Measurements from ENCODE around the gene RRBP1.

RRBP1 gene

DNA sequence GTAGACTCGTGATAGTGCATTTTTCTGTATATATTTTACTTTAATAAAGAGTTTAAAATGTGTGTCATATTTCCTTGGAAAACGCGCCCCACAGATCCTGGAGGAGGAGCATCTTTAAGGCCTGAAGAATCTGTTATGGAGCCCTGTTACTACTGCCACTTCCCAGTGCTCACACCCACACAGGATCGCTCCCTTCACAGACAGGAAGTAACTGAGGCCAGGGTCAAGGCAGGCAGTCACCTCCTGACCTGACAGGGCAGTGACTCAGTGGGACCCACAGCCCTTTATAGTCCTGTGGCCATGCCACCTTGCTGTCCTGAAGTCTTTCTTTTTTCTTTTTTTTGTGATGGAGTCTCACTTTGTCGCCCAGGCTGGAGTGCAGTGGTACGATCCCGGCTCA lies 9.0 kb downstream of the RRBP1 start:
- Histone ChIP-seq H3K27ac (replicated peaks) (no peak overlapping the region), H3K4me3 (replicated peaks; ENCODE audit: insufficient read depth, low read length) (no peak overlapping the region), H3K27me3 (ENCODE audit: insufficient read depth, poor library complexity, severe bottlenecking) (no peaks in the 10 kb centered on the region)
- DNase-seq (ENCODE audit: low read depth in 1 of 2, low spot score in 1 of 2): no peak
- TF ChIP-seq CTCF (IDR thresholded peaks at IDR 0.05; ENCODE audit: insufficient read depth, low read length): no peak
- TF ChIP-seq, protein P1, sequence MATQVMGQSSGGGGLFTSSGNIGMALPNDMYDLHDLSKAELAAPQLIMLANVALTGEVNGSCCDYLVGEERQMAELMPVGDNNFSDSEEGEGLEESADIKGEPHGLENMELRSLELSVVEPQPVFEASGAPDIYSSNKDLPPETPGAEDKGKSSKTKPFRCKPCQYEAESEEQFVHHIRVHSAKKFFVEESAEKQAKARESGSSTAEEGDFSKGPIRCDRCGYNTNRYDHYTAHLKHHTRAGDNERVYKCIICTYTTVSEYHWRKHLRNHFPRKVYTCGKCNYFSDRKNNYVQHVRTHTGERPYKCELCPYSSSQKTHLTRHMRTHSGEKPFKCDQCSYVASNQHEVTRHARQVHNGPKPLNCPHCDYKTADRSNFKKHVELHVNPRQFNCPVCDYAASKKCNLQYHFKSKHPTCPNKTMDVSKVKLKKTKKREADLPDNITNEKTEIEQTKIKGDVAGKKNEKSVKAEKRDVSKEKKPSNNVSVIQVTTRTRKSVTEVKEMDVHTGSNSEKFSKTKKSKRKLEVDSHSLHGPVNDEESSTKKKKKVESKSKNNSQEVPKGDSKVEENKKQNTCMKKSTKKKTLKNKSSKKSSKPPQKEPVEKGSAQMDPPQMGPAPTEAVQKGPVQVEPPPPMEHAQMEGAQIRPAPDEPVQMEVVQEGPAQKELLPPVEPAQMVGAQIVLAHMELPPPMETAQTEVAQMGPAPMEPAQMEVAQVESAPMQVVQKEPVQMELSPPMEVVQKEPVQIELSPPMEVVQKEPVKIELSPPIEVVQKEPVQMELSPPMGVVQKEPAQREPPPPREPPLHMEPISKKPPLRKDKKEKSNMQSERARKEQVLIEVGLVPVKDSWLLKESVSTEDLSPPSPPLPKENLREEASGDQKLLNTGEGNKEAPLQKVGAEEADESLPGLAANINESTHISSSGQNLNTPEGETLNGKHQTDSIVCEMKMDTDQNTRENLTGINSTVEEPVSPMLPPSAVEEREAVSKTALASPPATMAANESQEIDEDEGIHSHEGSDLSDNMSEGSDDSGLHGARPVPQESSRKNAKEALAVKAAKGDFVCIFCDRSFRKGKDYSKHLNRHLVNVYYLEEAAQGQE (IDR thresholded peaks at IDR 0.05; ENCODE audit: insufficient replicate concordance, low read depth): no peak
- no peak for TF ChIP-seq SPI1 (IDR thresholded peaks at IDR 0.05; ENCODE audit: borderline replicate concordance, low read depth)
- no peak for TF ChIP-seq POLR2AphosphoS5 (IDR thresholded peaks at IDR 0.05; ENCODE audit: low read depth)
- TF ChIP-seq GABPA (IDR thresholded peaks at IDR 0.05; ENCODE audit: low read depth): no peak

- Histone ChIP-seq H3K4me3 (replicated peaks; ENCODE audit: insufficient read depth, low read length) (no peak overlapping the region), H3K27me3 (ENCODE audit: insufficient read depth, poor library complexity, severe bottlenecking) (no peaks in the 10 kb centered on the region), H3K27ac (replicated peaks) (peak overlapping the region; percentile 44)
- TF ChIP-seq SPI1 (IDR thresholded peaks at IDR 0.05; ENCODE audit: borderline replicate concordance, low read depth) (no peak), POLR2AphosphoS5 (IDR thresholded peaks at IDR 0.05; ENCODE audit: low read depth) (no peak), CTCF (IDR thresholded peaks at IDR 0.05; ENCODE audit: insufficient read depth, low read length) (no peak)
- TF ChIP-seq, protein P1 (IDR thresholded peaks at IDR 0.05; ENCODE audit: insufficient replicate concordance, low read depth): no peak
- no peak for DNase-seq (ENCODE audit: low read depth in 1 of 2, low spot score in 1 of 2)
Measured at GRCh38 chr20:17671565-17671964, 10.5 kb downstream of the RRBP1 start.

DNA sequence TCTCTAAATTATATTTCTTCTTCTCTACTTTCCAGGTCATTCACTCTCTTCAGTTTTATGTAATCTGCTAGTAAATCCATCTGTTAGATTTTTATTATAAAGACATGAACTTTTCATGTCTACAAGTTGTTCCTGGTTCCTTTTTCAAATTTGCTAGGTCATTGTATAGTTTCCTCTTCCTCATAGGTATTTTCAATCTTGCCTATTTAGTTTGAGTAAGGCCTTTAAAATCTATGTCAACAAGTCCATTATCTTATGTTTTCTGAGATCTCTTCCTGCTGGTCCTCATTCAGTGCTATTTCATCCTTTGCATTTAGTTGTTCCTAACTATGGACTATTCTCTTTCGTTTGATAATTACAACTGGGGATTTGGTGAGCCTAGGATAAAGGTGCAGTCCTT lies 11.0 kb downstream of the RRBP1 start:
- Histone ChIP-seq H3K27me3 (ENCODE audit: insufficient read depth, poor library complexity, severe bottlenecking) (no peaks in the 10 kb centered on the region), H3K4me3 (replicated peaks; ENCODE audit: insufficient read depth, low read length) (no peak overlapping the region), H3K27ac (replicated peaks) (peak overlapping the region; percentile 44)
- TF ChIP-seq CTCF (IDR thresholded peaks at IDR 0.05; ENCODE audit: insufficient read depth, low read length) (no peak), SPI1 (IDR thresholded peaks at IDR 0.05; ENCODE audit: borderline replicate concordance, low read depth) (peak; percentile 45; the same call in 1 of the 2 replicates)
- no peak for DNase-seq (ENCODE audit: low read depth in 1 of 2, low spot score in 1 of 2)

- DNase-seq (ENCODE audit: low read depth in 1 of 2, low spot score in 1 of 2): no peak
- no peak overlapping the region for H3K4me3 ChIP-seq (replicated peaks; ENCODE audit: insufficient read depth, low read length)
- no peak overlapping the region for H3K27ac ChIP-seq (replicated peaks)
- H3K27me3 ChIP-seq (ENCODE audit: insufficient read depth, poor library complexity, severe bottlenecking): no peaks in the 10 kb centered on the region
- TF ChIP-seq CTCF (IDR thresholded peaks at IDR 0.05; ENCODE audit: insufficient read depth, low read length) (no peak), GABPA (IDR thresholded peaks at IDR 0.05; ENCODE audit: low read depth) (no peak), SPI1 (IDR thresholded peaks at IDR 0.05; ENCODE audit: borderline replicate concordance, low read depth) (no peak), POLR2AphosphoS5 (IDR thresholded peaks at IDR 0.05; ENCODE audit: low read depth) (no peak)
- TF ChIP-seq, protein P1 (IDR thresholded peaks at IDR 0.05; ENCODE audit: insufficient replicate concordance, low read depth): no peak
Measured at GRCh38 chr20:17669306-17669931, 12.6 kb downstream of the RRBP1 start.

All from HL-60 (cell line).